Neural progenitor cell (in vitro differentiated cells): ENCODE data around the gene CIBAR2.

Source experiments
- CTCF ChIP-seq: fragments of 200-600 bp; sonication (generic); IDR thresholded peaks from 2 replicates; pipeline ENCODE4 v1.5.1; 2017; ENCODE audit warnings: antibody characterized with exemption, mild to moderate bottlenecking
- EZH2 ChIP-seq: fragments of 200-600 bp; sonication (generic); IDR thresholded peaks from 2 replicates; pipeline ENCODE4 v1.6.1; 2017; ENCODE audit warnings: antibody characterized with exemption, mild to moderate bottlenecking, moderate library complexity

- TF ChIP-seq CTCF (peak; percentile 40), EZH2 (no peak)
These were observed 54.9 kb downstream of the CIBAR2 start for GRCh38 chr16:85057212-85057889.
